ENCODE results near the gene GAL3ST2.
"Not testable (repeated sequence)": the region's sequence is repeated elsewhere in the genome, so short reads cannot be mapped to it uniquely, and the experiment has no call there.

The GAL3ST2 gene

GRCh38 chr2:241748468-241749256, 28.0 kb upstream of the GAL3ST2 start:
- DNase-seq (ENCODE audit: low read depth in 3 of 3): no peak

GRCh38 chr2:241750076-241750840, 26.4 kb upstream of the GAL3ST2 start:
- no peak for DNase-seq (ENCODE audit: low read depth in 3 of 3)

- no peak for DNase-seq (ENCODE audit: low read depth in 3 of 3)
These were observed 25.5 kb upstream of the GAL3ST2 start for GRCh38 chr2:241751152-241751551.

GRCh38 chr2:241751776-241752175, 24.8 kb upstream of the GAL3ST2 start:
- DNase-seq (ENCODE audit: low read depth in 3 of 3): no peak

GRCh38 chr2:241752253-241752652, 24.4 kb upstream of the GAL3ST2 start:
- DNase-seq (ENCODE audit: low read depth in 3 of 3): no peak

GRCh38 chr2:241752689-241753276, 23.8 kb upstream of the GAL3ST2 start:
- no peak for DNase-seq (ENCODE audit: low read depth in 3 of 3)

GRCh38 chr2:241753493-241753892, 23.1 kb upstream of the GAL3ST2 start:
- DNase-seq (ENCODE audit: low read depth in 3 of 3): no peak

GRCh38 chr2:241754042-241754441, 22.6 kb upstream of the GAL3ST2 start:
- no peak for DNase-seq (ENCODE audit: low read depth in 3 of 3)

- no peak for DNase-seq (ENCODE audit: low read depth in 3 of 3)
These were observed 21.5 kb upstream of the GAL3ST2 start for GRCh38 chr2:241755166-241755565.

GRCh38 chr2:241755777-241756176, 20.8 kb upstream of the GAL3ST2 start:
- no peak for DNase-seq (ENCODE audit: low read depth in 3 of 3)

- DNase-seq (ENCODE audit: low read depth in 3 of 3): no peak
These were observed 17.4 kb upstream of the GAL3ST2 start for GRCh38 chr2:241759067-241759807.

GRCh38 chr2:241759893-241760292, 16.7 kb upstream of the GAL3ST2 start:
- not testable (repeated sequence) for DNase-seq (ENCODE audit: low read depth in 3 of 3)

- no peak for DNase-seq (ENCODE audit: low read depth in 3 of 3)
These were observed 16.3 kb upstream of the GAL3ST2 start for GRCh38 chr2:241760301-241760771.

- no peak for DNase-seq (ENCODE audit: low read depth in 3 of 3)
These were observed 14.2 kb upstream of the GAL3ST2 start for GRCh38 chr2:241762321-241762932.

GRCh38 chr2:241762933-241763369, 13.7 kb upstream of the GAL3ST2 start:
- DNase-seq (ENCODE audit: low read depth in 3 of 3): peak in 1 of 3 experiments; percentile 19

GRCh38 chr2:241763551-241764274, 12.9 kb upstream of the GAL3ST2 start:
- no peak for DNase-seq (ENCODE audit: low read depth in 3 of 3)

- no peak for DNase-seq (ENCODE audit: low read depth in 3 of 3)
These were observed 12.1 kb upstream of the GAL3ST2 start for GRCh38 chr2:241764275-241765241.

GRCh38 chr2:241767464-241768250, 9.0 kb upstream of the GAL3ST2 start:
- no peak for DNase-seq (ENCODE audit: low read depth in 3 of 3)

All from stimulated activated CD4-positive, alpha-beta T cell treated with anti-CD3 and anti-CD28 coated beads, TNF-alpha, amount 100 ng/mL, for 24 hours (primary cell).